Kidney (tissue), 22 donors: ENCODE data around the gene ZNF763. TPM values are rescaled to one million over a fixed set of nuclear protein-coding genes. Genes with fewer than 3 reads are reported as not detected.
A peak's percentile ranks its signal among the peaks of the same experiment; 100 is the strongest.
"Not testable (repeated sequence)": the region's sequence is repeated elsewhere in the genome, so short reads cannot be mapped to it uniquely, and the experiment has no call there.

Experiments
- DNase-seq, 5 donors: peaks; one replicate each; pipeline ENCODE4 v3.0.0-alpha.2; 2013 to 2020
- FAIRE-seq: peaks from 2 replicates; lab custom pipeline; 2012; peaks lifted over from hg19 to GRCh38; lab: Jason Lieb, UNC
- H3K27ac ChIP-seq, 2 donors: one replicate each; pipeline ENCODE4 v1.7.0; 2013; ENCODE audit warnings: low read depth in 2 of 2, low read length in 2 of 2, inconsistent platforms in 1 of 2
- H3K27me3 ChIP-seq: one replicate; pipeline ENCODE4 v1.7.1; 2013; ENCODE audit warnings: low read length, inconsistent platforms; ENCODE audit not compliant: control insufficient read depth, insufficient read depth
- H3K36me3 ChIP-seq, 3 donors: one replicate each; pipeline versions ENCODE4 v1.7.0 to v1.7.1; 2013; ENCODE audit warnings: low read length in 3 of 3, control low read depth in 1 of 3, inconsistent platforms in 1 of 3; ENCODE audit not compliant: insufficient read depth in 3 of 3, control insufficient read depth in 2 of 3
- H3K4me1 ChIP-seq, 3 donors: one replicate each; pipeline versions ENCODE4 v1.7.0 to v1.7.1; 2013; ENCODE audit warnings: low read length in 3 of 3, inconsistent platforms in 1 of 3, low read depth in 1 of 3; ENCODE audit not compliant: control insufficient read depth in 2 of 3, insufficient read depth in 2 of 3
- H3K4me3 ChIP-seq, 3 donors: one replicate each; pipeline versions ENCODE4 v1.7.0 to v1.8.1; 2013; ENCODE audit warnings: low read length in 3 of 3, control low read depth in 1 of 3, inconsistent platforms in 1 of 3
- H3K9ac ChIP-seq, 3 donors: one replicate each; pipeline versions ENCODE4 v1.7.0 to v1.7.1; 2013; ENCODE audit warnings: low read length in 3 of 3, control low read depth in 1 of 3, inconsistent platforms in 1 of 3
- H3K9me3 ChIP-seq, 3 donors: one replicate each; pipeline versions ENCODE4 v1.7.0 to v1.7.1; 2013; ENCODE audit warnings: low read length in 3 of 3, control low read depth in 1 of 3, inconsistent platforms in 1 of 3; ENCODE audit not compliant: control insufficient read depth in 2 of 3, insufficient read depth in 1 of 3
- intact Hi-C: fragments of 100-400 bp; cut with DNase I; formaldehyde crosslinking; loops from one replicate; pipeline ENCODE4 v1.11.1; 2022
- long read RNA-seq, 10 donors: library from polyadenylated mRNA in 1 of 10; unstranded in 1 of 10; transcript quantifications; one replicate each; pipeline ENCODE4 v2.0.0 and lab custom pipeline, GENCODE V29; 2021 to 2026
- polyA plus RNA-seq: library from polyadenylated mRNA; stranded (reverse); fragments of 350-450 nt; fragmentation: Illumina TruSeq; extraction: RNeasy Lipid Tissue Mini Kit (QIAGEN cat#74804); gene quantifications from one replicate; pipeline ENCODE4 v1.2.3, GENCODE V29; 2014; ENCODE audit warnings: low read depth, low replicate concordance; ENCODE audit not compliant: insufficient read depth
- total RNA-seq: library from RNA; stranded (reverse); fragmentation: NEBNext Ultra II Directional; extraction: Animal tissue kit (Norgen Biotek cat#: 25700); gene quantifications from one replicate; pipeline ENCODE4 v1.2.1, GENCODE V29; 2021
- TF ChIP-seq, protein P1 (sequence below): IDR thresholded peaks from 3 replicates; pipeline ENCODE4 v1.5.1; 2012; ENCODE audit warnings: mild to moderate bottlenecking, moderate library complexity, borderline replicate concordance; ENCODE audit not compliant: insufficient read depth; ENCODE audit errors: extremely low read depth
- donor health status: control.
- donor health status: control.
- donor health status: control.
- donor health status: control.
- donor health status: control.
- donor health status: DM: yes; HTN: yes; CAD: no.
- donor health status: Normal renal cell carcinoma (clear cell type).

ZNF763 gene
- total RNA-seq (9.8 TPM), polyA plus RNA-seq (4.6 TPM)
- long read RNA-seq, donor 1, result 0 reads
- long read RNA-seq, donor 2, result 0 reads
- long read RNA-seq, donor 3, partial matches to known transcripts, result 0 of 1 reads
- long read RNA-seq, donor 3, other reads (novel, unspliced or antisense), result 0 of 1 reads
- long read RNA-seq, donor 4, partial matches to known transcripts, result 0 of 1 reads
- long read RNA-seq, donor 4, other reads (novel, unspliced or antisense), result 0 of 1 reads
- long read RNA-seq, donor 5, result 0 reads
- long read RNA-seq, donor 6, partial matches to known transcripts, result 0 of 4 reads
- long read RNA-seq, donor 6, other reads (novel, unspliced or antisense), result 0 of 4 reads
- long read RNA-seq, donor 7, partial matches to known transcripts, result 0 of 5 reads
- long read RNA-seq, donor 7, other reads (novel, unspliced or antisense), result 2 of 5 reads
- long read RNA-seq, donor 8, partial matches to known transcripts, result 0 of 2 reads
- long read RNA-seq, donor 8, other reads (novel, unspliced or antisense), result 0 of 2 reads
- long read RNA-seq, donor 9, result 0 reads
- long read RNA-seq, donor 10, partial matches to known transcripts, result 0 of 1 reads
- long read RNA-seq, donor 10, other reads (novel, unspliced or antisense), result 0 of 1 reads

DNA sequence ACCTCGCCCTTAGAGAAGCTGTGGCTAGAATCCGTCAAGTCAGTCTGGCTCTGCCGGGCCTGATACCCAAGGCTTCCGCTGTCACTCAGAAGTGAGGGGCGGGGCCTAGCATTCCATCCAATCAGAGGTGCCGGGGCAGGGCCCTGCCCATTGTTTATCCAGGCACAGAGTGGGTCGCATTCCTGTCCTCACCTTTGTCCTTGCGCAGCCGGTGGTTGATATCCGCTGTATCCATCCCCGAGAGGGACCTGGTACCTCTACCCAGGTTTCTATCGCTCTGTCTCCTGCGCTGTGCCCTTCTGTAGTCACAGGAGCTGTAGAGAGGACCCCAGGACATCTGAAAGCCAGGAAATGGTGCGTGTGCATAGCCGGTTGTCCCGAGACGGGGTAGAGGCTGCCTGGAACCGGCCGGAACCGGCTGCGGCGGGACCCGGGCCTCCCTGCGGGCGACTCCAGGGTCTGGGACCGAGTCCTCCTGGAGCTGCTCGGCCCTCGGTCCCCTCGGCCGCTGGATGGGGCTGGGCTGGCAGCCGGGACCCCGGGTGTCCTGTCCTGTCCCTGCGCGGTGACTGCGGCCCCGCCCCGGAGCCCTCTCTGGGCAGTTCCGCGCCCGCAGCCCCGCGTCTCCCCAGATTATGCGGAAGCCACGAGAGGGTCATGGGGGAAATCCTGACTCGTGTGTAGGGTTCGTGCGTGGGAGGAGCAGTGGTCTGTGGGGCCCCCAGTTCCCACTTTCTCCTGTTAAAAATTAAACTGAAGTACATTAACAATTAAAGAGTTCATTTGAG lies at the start of gene ZNF763:
Gene ZNF763 (plus strand): TSS at position 183 of the 788 bp plus-strand sequence. CDS start 169 bp downstream, at position 352.
- Histone ChIP-seq H3K36me3 (peaks cover 0 to 2% (median 0%) of the 10 kb centered on the region in 3 donors), H3K4me3 (peak within 1 kb of the TSS; percentile 86 to 99 (median 88)), H3K9ac (peak within 1 kb of the TSS; percentile 71 to 90 (median 79)), H3K27me3 (no peaks in the 10 kb centered on the region), H3K9me3 (no peaks in the 10 kb centered on the region), H3K27ac (peak within 1 kb of the TSS; percentile 96 to 99), H3K4me1 (peaks cover 0 to 10% (median 9%) of the 10 kb centered on the region in 3 donors)
- TF ChIP-seq, protein P1, sequence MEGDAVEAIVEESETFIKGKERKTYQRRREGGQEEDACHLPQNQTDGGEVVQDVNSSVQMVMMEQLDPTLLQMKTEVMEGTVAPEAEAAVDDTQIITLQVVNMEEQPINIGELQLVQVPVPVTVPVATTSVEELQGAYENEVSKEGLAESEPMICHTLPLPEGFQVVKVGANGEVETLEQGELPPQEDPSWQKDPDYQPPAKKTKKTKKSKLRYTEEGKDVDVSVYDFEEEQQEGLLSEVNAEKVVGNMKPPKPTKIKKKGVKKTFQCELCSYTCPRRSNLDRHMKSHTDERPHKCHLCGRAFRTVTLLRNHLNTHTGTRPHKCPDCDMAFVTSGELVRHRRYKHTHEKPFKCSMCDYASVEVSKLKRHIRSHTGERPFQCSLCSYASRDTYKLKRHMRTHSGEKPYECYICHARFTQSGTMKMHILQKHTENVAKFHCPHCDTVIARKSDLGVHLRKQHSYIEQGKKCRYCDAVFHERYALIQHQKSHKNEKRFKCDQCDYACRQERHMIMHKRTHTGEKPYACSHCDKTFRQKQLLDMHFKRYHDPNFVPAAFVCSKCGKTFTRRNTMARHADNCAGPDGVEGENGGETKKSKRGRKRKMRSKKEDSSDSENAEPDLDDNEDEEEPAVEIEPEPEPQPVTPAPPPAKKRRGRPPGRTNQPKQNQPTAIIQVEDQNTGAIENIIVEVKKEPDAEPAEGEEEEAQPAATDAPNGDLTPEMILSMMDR, result no peak
- intact Hi-C loops, result no loop called here
- peak; percentile 96 to 98 (median 97) for DNase-seq
- no peak for FAIRE-seq

DNA sequence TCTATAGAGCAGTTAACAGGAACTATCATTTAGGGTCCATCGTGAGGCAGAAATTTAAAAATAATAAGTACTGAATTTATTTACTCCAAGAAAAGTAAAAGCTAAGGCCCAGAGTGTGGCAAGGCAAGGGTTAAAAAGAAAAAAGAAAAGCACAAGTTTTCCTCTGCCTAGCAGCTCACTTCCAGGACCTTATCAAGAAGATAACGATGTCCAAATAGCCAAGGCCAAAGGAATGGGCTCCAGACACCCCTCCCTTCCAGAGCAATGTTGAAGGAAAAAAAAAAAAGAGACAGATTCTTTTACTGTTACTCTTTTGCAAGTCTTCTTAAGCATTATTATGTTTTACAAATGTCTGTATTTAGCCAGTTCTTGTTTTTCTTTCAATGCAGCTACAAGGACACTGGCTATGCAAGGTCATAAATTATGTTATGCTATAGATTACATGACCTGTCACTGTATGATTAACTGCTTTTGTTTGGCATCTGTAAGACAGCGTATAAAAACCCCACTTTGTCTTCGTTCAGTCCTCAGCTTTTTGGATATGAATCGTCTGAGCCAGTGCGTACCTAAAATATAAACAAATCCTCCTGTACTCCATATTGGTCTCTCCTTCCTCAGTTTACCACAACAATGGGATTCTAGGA lies 42.9 kb upstream of the ZNF763 start:
- TF ChIP-seq, protein P1, result no peak
- Histone ChIP-seq H3K27me3 (no peaks in the 10 kb centered on the region), H3K4me1 (peaks cover 0 to 12% (median 0%) of the 10 kb centered on the region in 3 donors), H3K9ac (no peak overlapping the region), H3K4me3 (no peak overlapping the region), H3K27ac (no peak overlapping the region), H3K36me3 (no peaks in the 10 kb centered on the region), H3K9me3 (no peaks in the 10 kb centered on the region)
- FAIRE-seq (no peak), DNase-seq (peak in 2 of 5 donors; percentile 16 to 32)
- intact Hi-C loops, result no loop called here

DNA sequence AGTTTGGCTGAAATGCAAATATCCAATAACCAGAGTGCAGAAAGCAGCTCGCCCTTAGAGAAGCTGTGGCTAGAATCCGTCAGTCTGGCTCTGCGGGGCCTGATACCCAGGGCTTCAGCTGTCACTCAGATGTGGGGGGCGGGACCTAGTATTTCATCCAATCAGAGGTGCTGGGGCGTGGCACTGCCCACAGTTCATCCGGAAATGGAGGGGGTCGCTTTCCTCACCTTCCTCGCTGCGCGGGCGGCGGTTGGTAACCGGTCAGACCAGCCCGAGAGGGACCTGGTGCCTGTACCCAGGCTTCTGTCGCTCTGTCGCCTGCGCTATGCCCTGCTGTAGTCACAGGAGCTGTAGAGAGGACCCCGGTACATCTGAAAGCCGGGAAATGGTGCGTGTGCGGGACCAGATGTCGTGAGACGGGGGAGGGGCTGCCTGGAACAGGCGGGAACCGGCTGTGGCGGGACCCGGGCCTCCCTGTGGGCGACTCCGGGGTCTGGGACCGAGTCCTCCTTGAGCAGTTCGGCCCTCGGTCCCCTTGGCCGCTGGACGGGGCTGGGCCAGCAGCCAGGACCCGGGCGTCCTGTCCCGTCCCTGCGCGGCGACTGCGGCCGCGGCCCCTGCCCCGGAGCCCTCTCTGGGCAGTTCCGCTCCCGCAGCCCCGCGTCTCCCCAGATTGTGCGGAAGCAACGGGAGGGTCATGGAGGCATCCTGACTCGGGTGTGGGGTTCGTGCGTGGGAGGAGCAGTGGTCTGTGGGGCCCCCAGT lies 39.8 kb upstream of the ZNF763 start, which contains the start of gene ZNF700:
Gene ZNF700 (plus strand): TSS at position 222 of the 765 bp plus-strand sequence. CDS start 104 bp downstream, at position 326.
- Histone ChIP-seq H3K4me1 (peaks cover 0 to 14% (median 0%) of the 10 kb centered on the region in 3 donors), H3K27me3 (no peaks in the 10 kb centered on the region), H3K9me3 (no peaks in the 10 kb centered on the region), H3K36me3 (no peaks in the 10 kb centered on the region), H3K9ac (peak within 1 kb of the TSS; percentile 73 to 85 (median 83)), H3K27ac (peak within 1 kb of the TSS; percentile 97), H3K4me3 (peak within 1 kb of the TSS; percentile 85 to 92 (median 92))
- TF ChIP-seq, protein P1, result no peak
- FAIRE-seq (no peak), DNase-seq (peak; percentile 96 to 98 (median 97))
- intact Hi-C loops, result no loop called here

DNA sequence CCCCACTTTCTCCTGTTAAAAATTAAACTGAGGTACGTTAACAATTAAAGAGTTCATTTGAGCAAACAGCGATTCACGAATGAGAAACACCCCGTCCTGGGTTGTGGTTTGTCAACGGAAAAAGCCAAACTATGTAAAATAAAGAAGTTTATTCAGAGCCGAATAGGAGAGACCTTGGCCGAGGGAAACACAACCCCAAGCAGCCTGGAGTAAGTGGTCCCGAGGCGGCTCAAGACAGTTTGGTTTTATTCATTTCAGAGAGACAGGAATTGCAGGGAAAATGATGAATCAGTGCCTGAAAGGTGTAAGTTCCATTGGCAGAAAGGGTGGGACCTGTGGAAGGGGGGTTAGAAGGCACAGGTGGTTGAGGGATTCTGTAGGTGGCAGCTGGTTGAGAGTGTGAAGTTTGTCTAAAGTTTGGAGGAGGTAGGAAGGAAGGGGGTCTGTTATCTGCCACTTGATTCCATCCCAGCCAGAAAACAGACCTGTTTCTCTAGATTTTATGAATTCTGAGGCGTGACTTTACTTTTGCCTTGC lies 39.1 kb upstream of the ZNF763 start:
- peaks cover 0 to 14% (median 0%) of the 10 kb centered on the region in 3 donors for H3K4me1 ChIP-seq
- H3K36me3 ChIP-seq, H3K9me3 ChIP-seq, FAIRE-seq, H3K27me3 ChIP-seq, intact Hi-C loops: not testable (repeated sequence)
- peak overlapping the region; percentile 97 for H3K27ac ChIP-seq
- H3K9ac ChIP-seq, result peak overlapping the region; percentile 64 to 85 (median 83)
- H3K4me3 ChIP-seq, result peak overlapping the region; percentile 85 to 92 (median 92)
- peak in 1 of 5 donors; percentile 64 for DNase-seq
